ENCODE data around the gene MGLL. TPM values are rescaled to one million over a fixed set of nuclear protein-coding genes. Genes with fewer than 3 reads are reported as not detected.
"Not testable (repeated sequence)": the region's sequence is repeated elsewhere in the genome, so short reads cannot be mapped to it uniquely, and the experiment has no call there.

MGLL gene
- total RNA-seq, 1 donor from 2014 or later, result 10.3 TPM

- Mint-ChIP-seq H3K4me3 (ENCODE audit: unreplicated experiment) (no peak overlapping the region), H3K27ac (ENCODE audit: unreplicated experiment) (no peak overlapping the region), H3K27me3 (ENCODE audit: unreplicated experiment) (no peaks in the 10 kb centered on the region), H3K9me3 (ENCODE audit: unreplicated experiment) (peaks cover 3% of the 10 kb centered on the region), H3K36me3 (ENCODE audit: unreplicated experiment) (peaks cover 16% of the 10 kb centered on the region), H3K4me1 (ENCODE audit: low read depth, unreplicated experiment) (peaks cover 4% of the 10 kb centered on the region)
- TF ChIP-seq, protein P1, sequence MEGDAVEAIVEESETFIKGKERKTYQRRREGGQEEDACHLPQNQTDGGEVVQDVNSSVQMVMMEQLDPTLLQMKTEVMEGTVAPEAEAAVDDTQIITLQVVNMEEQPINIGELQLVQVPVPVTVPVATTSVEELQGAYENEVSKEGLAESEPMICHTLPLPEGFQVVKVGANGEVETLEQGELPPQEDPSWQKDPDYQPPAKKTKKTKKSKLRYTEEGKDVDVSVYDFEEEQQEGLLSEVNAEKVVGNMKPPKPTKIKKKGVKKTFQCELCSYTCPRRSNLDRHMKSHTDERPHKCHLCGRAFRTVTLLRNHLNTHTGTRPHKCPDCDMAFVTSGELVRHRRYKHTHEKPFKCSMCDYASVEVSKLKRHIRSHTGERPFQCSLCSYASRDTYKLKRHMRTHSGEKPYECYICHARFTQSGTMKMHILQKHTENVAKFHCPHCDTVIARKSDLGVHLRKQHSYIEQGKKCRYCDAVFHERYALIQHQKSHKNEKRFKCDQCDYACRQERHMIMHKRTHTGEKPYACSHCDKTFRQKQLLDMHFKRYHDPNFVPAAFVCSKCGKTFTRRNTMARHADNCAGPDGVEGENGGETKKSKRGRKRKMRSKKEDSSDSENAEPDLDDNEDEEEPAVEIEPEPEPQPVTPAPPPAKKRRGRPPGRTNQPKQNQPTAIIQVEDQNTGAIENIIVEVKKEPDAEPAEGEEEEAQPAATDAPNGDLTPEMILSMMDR (IDR thresholded peaks at IDR 0.05; ENCODE audit: partially characterized antibody, unreplicated experiment), result no peak
- DNase-seq, result no peak
These were observed 160.7 kb downstream of the MGLL start for GRCh38 chr3:127661600-127661999.

DNA sequence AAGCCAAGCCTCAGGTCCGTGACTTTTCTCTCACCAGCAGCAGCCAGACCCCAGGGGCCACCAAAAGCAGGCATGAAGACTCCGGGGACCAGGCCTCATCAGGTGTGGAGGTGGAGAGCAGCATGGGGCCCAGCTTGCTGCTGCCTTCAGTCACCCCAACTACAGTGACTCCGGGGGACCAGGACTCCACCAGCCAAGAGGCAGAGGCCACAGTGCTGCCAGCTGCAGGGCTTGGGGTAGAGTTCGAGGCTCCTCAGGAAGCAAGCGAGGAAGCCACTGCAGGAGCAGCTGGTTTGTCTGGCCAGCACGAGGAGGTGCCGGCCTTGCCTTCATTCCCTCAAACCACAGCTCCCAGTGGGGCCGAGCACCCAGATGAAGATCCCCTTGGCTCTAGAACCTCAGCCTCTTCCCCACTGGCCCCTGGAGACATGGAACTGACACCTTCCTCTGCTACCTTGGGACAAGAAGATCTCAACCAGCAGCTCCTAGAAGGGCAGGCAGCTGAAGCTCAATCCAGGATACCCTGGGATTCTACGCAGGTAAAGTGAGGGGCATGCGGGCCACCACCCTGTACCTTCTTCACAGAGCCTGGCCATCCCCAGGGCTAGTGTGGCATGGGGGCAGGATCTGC lies 161.6 kb downstream of the MGLL start:
- no peaks in the 10 kb centered on the region for H3K27me3 Mint-ChIP-seq (ENCODE audit: unreplicated experiment)
- DNase-seq, result no peak

GRCh38 chr3:127658234-127658633 lies 164.1 kb downstream of the MGLL start:
- H3K4me3 Mint-ChIP-seq (ENCODE audit: unreplicated experiment), result no peak overlapping the region
- no peak overlapping the region for H3K27ac Mint-ChIP-seq (ENCODE audit: unreplicated experiment)
- H3K9me3 Mint-ChIP-seq (ENCODE audit: unreplicated experiment), result peaks cover 2% of the 10 kb centered on the region
- no peak for DNase-seq
- H3K36me3 Mint-ChIP-seq (ENCODE audit: unreplicated experiment), result peaks cover 4% of the 10 kb centered on the region
- H3K4me1 Mint-ChIP-seq (ENCODE audit: low read depth, unreplicated experiment), result peaks cover 19% of the 10 kb centered on the region
- H3K27me3 Mint-ChIP-seq (ENCODE audit: unreplicated experiment), result no peaks in the 10 kb centered on the region
- TF ChIP-seq, protein P1 (IDR thresholded peaks at IDR 0.05; ENCODE audit: partially characterized antibody, unreplicated experiment), result no peak

More for the DNA sequence above, 161.6 kb downstream of the MGLL start:
- Mint-ChIP-seq H3K9me3 (ENCODE audit: unreplicated experiment) (peaks cover 3% of the 10 kb centered on the region), H3K4me3 (ENCODE audit: unreplicated experiment) (no peak overlapping the region), H3K27ac (ENCODE audit: unreplicated experiment) (no peak overlapping the region), H3K4me1 (ENCODE audit: low read depth, unreplicated experiment) (peaks cover 5% of the 10 kb centered on the region), H3K36me3 (ENCODE audit: unreplicated experiment) (peaks cover 13% of the 10 kb centered on the region)
- TF ChIP-seq, protein P1 (IDR thresholded peaks at IDR 0.05; ENCODE audit: partially characterized antibody, unreplicated experiment), result no peak

DNA sequence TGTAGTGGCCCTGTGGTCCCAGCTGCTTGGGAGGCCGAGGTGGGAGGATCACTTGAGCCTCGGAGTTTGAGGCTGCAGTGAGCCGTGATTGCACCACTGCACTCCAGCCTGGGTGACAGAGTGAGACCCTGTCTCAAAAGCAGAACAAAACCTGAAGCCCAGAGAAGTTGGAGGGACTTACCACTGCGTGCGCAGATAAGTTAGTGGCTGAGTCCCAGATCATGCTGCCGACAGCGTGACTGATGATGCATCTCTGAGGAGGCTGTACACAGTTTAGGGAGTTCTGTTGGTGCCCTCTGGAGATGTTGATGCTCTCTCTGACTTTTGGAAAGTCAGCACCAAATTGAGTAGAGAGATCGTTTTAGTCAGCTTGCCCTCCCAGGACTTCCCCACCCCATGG lies 165.4 kb downstream of the MGLL start:
- Mint-ChIP-seq H3K36me3 (ENCODE audit: unreplicated experiment) (peaks cover 4% of the 10 kb centered on the region), H3K4me3 (ENCODE audit: unreplicated experiment) (no peak overlapping the region), H3K27me3 (ENCODE audit: unreplicated experiment) (peaks cover 4% of the 10 kb centered on the region), H3K9me3 (ENCODE audit: unreplicated experiment) (peaks cover 2% of the 10 kb centered on the region), H3K4me1 (ENCODE audit: low read depth, unreplicated experiment) (peaks cover 19% of the 10 kb centered on the region), H3K27ac (ENCODE audit: unreplicated experiment) (no peak overlapping the region)
- DNase-seq, result no peak
- TF ChIP-seq, protein P1 (IDR thresholded peaks at IDR 0.05; ENCODE audit: partially characterized antibody, unreplicated experiment), result no peak

- H3K4me1 Mint-ChIP-seq (ENCODE audit: low read depth, unreplicated experiment), result peaks cover 19% of the 10 kb centered on the region
- no peak for DNase-seq
- no peak overlapping the region for H3K27ac Mint-ChIP-seq (ENCODE audit: unreplicated experiment)
- H3K27me3 Mint-ChIP-seq (ENCODE audit: unreplicated experiment), result peaks cover 4% of the 10 kb centered on the region
- H3K4me3 Mint-ChIP-seq (ENCODE audit: unreplicated experiment), result no peak overlapping the region
- H3K36me3 Mint-ChIP-seq (ENCODE audit: unreplicated experiment), result peaks cover 4% of the 10 kb centered on the region
- TF ChIP-seq, protein P1 (IDR thresholded peaks at IDR 0.05; ENCODE audit: partially characterized antibody, unreplicated experiment), result no peak
- H3K9me3 Mint-ChIP-seq (ENCODE audit: unreplicated experiment), result peaks cover 2% of the 10 kb centered on the region
These were observed 166.7 kb downstream of the MGLL start for GRCh38 chr3:127655641-127656040.

GRCh38 chr3:127654993-127655392 lies 167.3 kb downstream of the MGLL start:
- not testable (repeated sequence) for H3K9me3 Mint-ChIP-seq (ENCODE audit: unreplicated experiment); H3K36me3 Mint-ChIP-seq (ENCODE audit: unreplicated experiment); H3K27me3 Mint-ChIP-seq (ENCODE audit: unreplicated experiment); DNase-seq; H3K27ac Mint-ChIP-seq (ENCODE audit: unreplicated experiment); H3K4me3 Mint-ChIP-seq (ENCODE audit: unreplicated experiment)
- H3K4me1 Mint-ChIP-seq (ENCODE audit: low read depth, unreplicated experiment), result peaks cover 17% of the 10 kb centered on the region

Measured in glutamatergic neuron (in vitro differentiated cells).